DND-41 (cell line): Measurements from ENCODE around the gene NXN.

Experiments
- EZH2 ChIP-seq: IDR thresholded peaks from 3 replicates; pipeline ENCODE4 v1.6.1; 2012; ENCODE audit warnings: borderline replicate concordance, low read depth, mild to moderate bottlenecking, moderate library complexity, low read length, inconsistent platforms; ENCODE audit not compliant: severe bottlenecking
- TF ChIP-seq, protein P1 (sequence below): IDR thresholded peaks from 2 replicates; pipeline ENCODE4 v1.5.1; 2012; ENCODE audit warnings: borderline replicate concordance, low read length, moderate library complexity, mild to moderate bottlenecking; ENCODE audit not compliant: poor library complexity, severe bottlenecking; ENCODE audit errors: extremely low read depth

DNA sequence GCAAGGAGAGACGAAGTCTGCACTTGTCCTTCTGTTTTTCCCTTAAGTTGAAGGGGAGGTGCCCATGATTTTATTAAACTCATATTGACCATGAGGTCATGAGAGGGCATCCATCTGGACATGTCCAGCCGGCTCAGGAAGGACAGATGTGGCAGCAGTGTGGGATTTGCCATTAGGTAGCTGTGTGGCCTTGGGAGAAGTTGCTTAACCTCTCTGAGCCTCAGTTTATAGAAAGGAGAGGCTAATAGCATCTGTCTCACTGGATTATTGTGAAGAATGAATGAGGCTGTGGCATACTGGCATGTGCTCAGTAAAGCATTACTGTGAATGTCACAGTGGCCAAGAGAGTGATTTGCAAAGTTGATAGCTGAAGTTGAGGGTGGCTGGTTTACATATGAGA lies 18.5 kb upstream of the NXN start:
- TF ChIP-seq, protein P1, sequence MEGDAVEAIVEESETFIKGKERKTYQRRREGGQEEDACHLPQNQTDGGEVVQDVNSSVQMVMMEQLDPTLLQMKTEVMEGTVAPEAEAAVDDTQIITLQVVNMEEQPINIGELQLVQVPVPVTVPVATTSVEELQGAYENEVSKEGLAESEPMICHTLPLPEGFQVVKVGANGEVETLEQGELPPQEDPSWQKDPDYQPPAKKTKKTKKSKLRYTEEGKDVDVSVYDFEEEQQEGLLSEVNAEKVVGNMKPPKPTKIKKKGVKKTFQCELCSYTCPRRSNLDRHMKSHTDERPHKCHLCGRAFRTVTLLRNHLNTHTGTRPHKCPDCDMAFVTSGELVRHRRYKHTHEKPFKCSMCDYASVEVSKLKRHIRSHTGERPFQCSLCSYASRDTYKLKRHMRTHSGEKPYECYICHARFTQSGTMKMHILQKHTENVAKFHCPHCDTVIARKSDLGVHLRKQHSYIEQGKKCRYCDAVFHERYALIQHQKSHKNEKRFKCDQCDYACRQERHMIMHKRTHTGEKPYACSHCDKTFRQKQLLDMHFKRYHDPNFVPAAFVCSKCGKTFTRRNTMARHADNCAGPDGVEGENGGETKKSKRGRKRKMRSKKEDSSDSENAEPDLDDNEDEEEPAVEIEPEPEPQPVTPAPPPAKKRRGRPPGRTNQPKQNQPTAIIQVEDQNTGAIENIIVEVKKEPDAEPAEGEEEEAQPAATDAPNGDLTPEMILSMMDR: no peak
- TF ChIP-seq EZH2: no peak
